SK-N-SH (cell line): Measurements from ENCODE around the gene MTCL1. TPM values are rescaled to one million over a fixed set of nuclear protein-coding genes. Genes with fewer than 3 reads are reported as not detected.

Experiments
- CTCF ChIA-PET: fragments of 300-600, 350-600 bp; formaldehyde crosslinking; extraction: SDS; loops from one replicate; lab custom pipeline; 2021; lab: Yijun Ruan, JAX
- POLR2A ChIA-PET: fragments of 350-600 bp; sonication (Branson Sonifier 250); formaldehyde crosslinking; extraction: SDS; loops from one replicate; lab custom pipeline; 2020; ENCODE audit warnings: antibody characterized with exemption, inconsistent platforms; lab: Yijun Ruan, JAX
- DNase-seq: peaks from one replicate; pipeline ENCODE4 v3.0.0; 2012
- H2AFZ ChIP-seq: fragments of 200-600 bp; sonication (generic); 2 replicates; pipeline ENCODE4 v1.8.1; 2016; ENCODE audit warnings: antibody characterized with exemption, mild to moderate bottlenecking, low read depth
- H3F3A ChIP-seq: fragments of 200-600 bp; sonication (generic); replicated peaks from 2 replicates; pipeline ENCODE3; 2016; ENCODE audit warnings: antibody characterized with exemption, mild to moderate bottlenecking; ENCODE audit not compliant: insufficient read depth
- H3K27ac ChIP-seq, 2 experiments: fragments of 200-500 bp in 1 of 2; fragments of 200-600 bp in 1 of 2; sonication (Bioruptor generic) in 1 of 2; sonication (generic), shearing (Covaris generic) in 1 of 2; 2 replicates each; pipeline versions ENCODE4 v1.5.1 to v1.6.1; 2014 to 2016; ENCODE audit warnings: low read depth in 2 of 2, inconsistent platforms in 1 of 2, low read length in 1 of 2, mild to moderate bottlenecking in 1 of 2, mixed read lengths in 1 of 2
- H3K27me3 ChIP-seq: fragments of 200-600 bp; sonication (generic), shearing (Covaris generic); 2 replicates; pipeline ENCODE4 v1.6.1; 2016; ENCODE audit warnings: mixed run types; ENCODE audit not compliant: insufficient read depth
- H3K36me3 ChIP-seq, 2 experiments: fragments of 200-500 bp in 1 of 2; fragments of 200-600 bp in 1 of 2; sonication (Bioruptor generic) in 1 of 2; sonication (generic) in 1 of 2; replicated peaks in 1 of 2; 2 replicates each; pipeline versions ENCODE3 to v1.5.1; 2014 to 2016; ENCODE audit warnings: low read length in 1 of 2, mild to moderate bottlenecking in 1 of 2; ENCODE audit not compliant: insufficient read depth in 2 of 2, control insufficient read depth in 1 of 2
- H3K4me1 ChIP-seq, 2 experiments: fragments of 200-500 bp in 1 of 2; fragments of 200-600 bp in 1 of 2; sonication (Bioruptor generic) in 1 of 2; sonication (generic), shearing (Covaris generic) in 1 of 2; 2 replicates each; pipeline versions ENCODE4 v1.5.1 to v1.6.1; 2014 to 2016; ENCODE audit warnings: low read depth in 1 of 2, low read length in 1 of 2, mixed run types in 1 of 2; ENCODE audit not compliant: insufficient read depth in 2 of 2, control insufficient read depth in 1 of 2
- H3K4me2 ChIP-seq: fragments of 200-600 bp; sonication (generic), shearing (Covaris generic); 2 replicates; pipeline ENCODE4 v1.6.1; 2017; ENCODE audit warnings: mixed run types
- H3K4me3 ChIP-seq, 2 experiments: fragments of 200-500 bp in 1 of 2; fragments of 200-600 bp in 1 of 2; sonication (Bioruptor generic) in 1 of 2; sonication (generic), shearing (Covaris generic) in 1 of 2; 2 replicates each; pipeline versions ENCODE4 v1.5.1 to v1.8.1; 2014 to 2016; ENCODE audit warnings: low read depth in 2 of 2, inconsistent platforms in 1 of 2, low read length in 1 of 2, mild to moderate bottlenecking in 1 of 2, mixed read lengths in 1 of 2, moderate library complexity in 1 of 2
- H3K79me2 ChIP-seq: fragments of 200-600 bp; sonication (generic); 2 replicates; pipeline ENCODE4 v1.8.1; 2017; ENCODE audit warnings: mild to moderate bottlenecking; ENCODE audit not compliant: insufficient read depth
- H3K9ac ChIP-seq: fragments of 200-600 bp; sonication (generic); 2 replicates; pipeline ENCODE4 v1.6.1; 2017; ENCODE audit warnings: mixed run types
- H3K9me2 ChIP-seq: fragments of 200-600 bp; sonication (generic); 2 replicates; pipeline ENCODE4 v1.6.1; 2017; ENCODE audit warnings: mixed run types
- H3K9me3 ChIP-seq: fragments of 200-600 bp; sonication (generic); 2 replicates; pipeline ENCODE4 v1.6.1; 2017; ENCODE audit warnings: mixed run types, mild to moderate bottlenecking, moderate library complexity
- H4K20me1 ChIP-seq: fragments of 200-600 bp; sonication (generic); 2 replicates; pipeline ENCODE4 v1.6.1; 2017; ENCODE audit warnings: mild to moderate bottlenecking, mixed run types; ENCODE audit not compliant: insufficient read depth
- ELF1 ChIP-seq: IDR thresholded peaks from 2 replicates; pipeline ENCODE4 v1.4.0; 2012
- EP300 ChIP-seq, 2 experiments: IDR thresholded peaks; 2 replicates each; pipeline versions ENCODE4 v1.4.0 to v1.6.1; 2012; ENCODE audit warnings: borderline replicate concordance in 1 of 2, low read depth in 1 of 2, low read length in 1 of 2
- FOSL2 ChIP-seq: IDR thresholded peaks from 2 replicates; pipeline ENCODE4 v1.4.0; 2012; ENCODE audit warnings: low read depth, mild to moderate bottlenecking, moderate library complexity, borderline replicate concordance
- FOXJ3 ChIP-seq: sonication (generic); formaldehyde crosslinking; IDR thresholded peaks from 2 replicates; pipeline ENCODE4 v1.5.1; 2020; ENCODE audit warnings: mild to moderate bottlenecking, missing genetic modification reagents
- FOXM1 ChIP-seq: IDR thresholded peaks from 2 replicates; pipeline ENCODE4 v1.4.0; 2012; ENCODE audit warnings: low read depth, mild to moderate bottlenecking
- JUND ChIP-seq: IDR thresholded peaks from 2 replicates; pipeline ENCODE4 v1.4.0; 2012
- NFIC ChIP-seq: IDR thresholded peaks from 2 replicates; pipeline ENCODE4 v1.4.0; 2012; ENCODE audit warnings: borderline replicate concordance
- NRF1 ChIP-seq: IDR thresholded peaks from 2 replicates; pipeline ENCODE4 v1.6.1; 2012; ENCODE audit warnings: low read depth, mild to moderate bottlenecking, low read length
- RXRA ChIP-seq: IDR thresholded peaks from 2 replicates; pipeline ENCODE4 v1.4.0; 2012; ENCODE audit warnings: low read depth, mild to moderate bottlenecking, borderline replicate concordance
- SIN3A ChIP-seq: IDR thresholded peaks from 2 replicates; pipeline ENCODE4 v1.6.1; 2012; ENCODE audit warnings: low read depth, mild to moderate bottlenecking, low read length, moderate library complexity, borderline replicate concordance
- TAF1 ChIP-seq: IDR thresholded peaks from 2 replicates; pipeline ENCODE4 v1.6.1; 2012; ENCODE audit warnings: low read depth, mild to moderate bottlenecking, low read length, moderate library complexity, borderline replicate concordance
- TCF12 ChIP-seq: IDR thresholded peaks from 2 replicates; pipeline ENCODE4 v1.4.0; 2012
- WGBS: methylation state at CpG from one replicate; pipeline ENCODE4 v1.1.6; 2017; ENCODE audit warnings: low lambda C conversion rate; 5-methylcytosine and 5-hydroxymethylcytosine counted together
- polyA plus RNA-seq, 3 experiments: library from polyadenylated mRNA; depleted of rRNA; stranded (reverse); fragments of >200 nt; gene quantifications; 2 replicates each; pipeline ENCODE4 v1.2.3, GENCODE V29; 2012
- TF ChIP-seq, protein P1 (sequence below): IDR thresholded peaks from 2 replicates; pipeline ENCODE4 v1.4.0; 2012; ENCODE audit warnings: low read depth, borderline replicate concordance
- TF ChIP-seq, protein P2 (sequence below): fragments of 150-350 bp; IDR thresholded peaks from 2 replicates; pipeline ENCODE4 v1.6.1; 2017; ENCODE audit warnings: antibody characterized with exemption, low read length, low read depth, borderline replicate concordance
- TF ChIP-seq, protein P3 (sequence below): IDR thresholded peaks from 2 replicates; pipeline ENCODE4; 2012
- TF ChIP-seq, protein P4 (sequence below): IDR thresholded peaks from 2 replicates; pipeline ENCODE4 v1.6.1; 2012; ENCODE audit warnings: mild to moderate bottlenecking, low read depth, low read length, moderate library complexity
- TF ChIP-seq, protein P5 (sequence below): IDR thresholded peaks from 2 replicates; pipeline ENCODE4 v1.4.0; 2012; ENCODE audit warnings: low read depth

The MTCL1 gene
- polyA plus RNA-seq, 1 of the 3 experiments (the other 2 are of a cell fraction), result 33.5 TPM

DNA sequence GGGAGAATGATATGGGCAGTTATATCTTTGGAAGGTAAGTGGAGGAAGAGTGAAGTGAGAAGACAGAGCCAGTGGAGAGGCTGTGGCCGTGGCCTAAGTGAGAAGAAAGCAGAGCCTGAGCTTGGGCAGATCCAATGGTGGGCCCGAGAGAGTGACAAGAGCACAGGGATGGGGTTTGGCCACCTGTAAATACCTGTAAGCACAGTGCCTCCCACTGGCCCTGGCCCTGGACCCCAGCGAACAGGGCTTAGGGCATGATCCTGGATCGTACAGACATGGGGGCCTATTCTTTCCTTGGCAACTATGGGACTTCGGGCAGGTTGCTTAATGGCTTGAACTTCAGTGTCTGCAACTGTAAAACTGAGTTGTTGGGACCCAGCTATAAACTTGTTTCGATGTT is 44.1 kb downstream of the MTCL1 start:
- DNase-seq, result no peak
- H4K20me1 ChIP-seq, result no peaks in the 10 kb centered on the region
- H3K79me2 ChIP-seq, result peaks cover 77% of the 10 kb centered on the region
- no peaks in the 10 kb centered on the region for H3K9me3 ChIP-seq
- peaks cover 39 to 48% of the 10 kb centered on the region in 2 experiments for H3K4me1 ChIP-seq
- 95% methylated on average over 5 of the region's 6 CpGs for WGBS
- TF ChIP-seq ELF1 (no peak), TCF12 (no peak), FOSL2 (no peak), TAF1 (no peak), FOXJ3 (CRISPR knock-in tag) (no peak), RXRA (no peak)
- TF ChIP-seq, protein P1, sequence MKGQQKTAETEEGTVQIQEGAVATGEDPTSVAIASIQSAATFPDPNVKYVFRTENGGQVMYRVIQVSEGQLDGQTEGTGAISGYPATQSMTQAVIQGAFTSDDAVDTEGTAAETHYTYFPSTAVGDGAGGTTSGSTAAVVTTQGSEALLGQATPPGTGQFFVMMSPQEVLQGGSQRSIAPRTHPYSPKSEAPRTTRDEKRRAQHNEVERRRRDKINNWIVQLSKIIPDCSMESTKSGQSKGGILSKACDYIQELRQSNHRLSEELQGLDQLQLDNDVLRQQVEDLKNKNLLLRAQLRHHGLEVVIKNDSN, result no peak
- ChIA-PET CTCF (no interaction called here), POLR2A (no interaction called here)
- no peaks in the 10 kb centered on the region for H3K9me2 ChIP-seq
- H2AFZ ChIP-seq, result no peak overlapping the region
- peak overlapping the region; percentile 20 to 92; a peak in 3 of 4 replicates for H3K27ac ChIP-seq
- no peak overlapping the region for H3K4me3 ChIP-seq
- peaks cover 6 to 11% of the 10 kb centered on the region in 2 experiments for H3K36me3 ChIP-seq
- H3F3A ChIP-seq, result peaks cover 29% of the 10 kb centered on the region
- H3K9ac ChIP-seq, result no peak overlapping the region
- no peak overlapping the region for H3K4me2 ChIP-seq
- no peaks in the 10 kb centered on the region for H3K27me3 ChIP-seq

DNA sequence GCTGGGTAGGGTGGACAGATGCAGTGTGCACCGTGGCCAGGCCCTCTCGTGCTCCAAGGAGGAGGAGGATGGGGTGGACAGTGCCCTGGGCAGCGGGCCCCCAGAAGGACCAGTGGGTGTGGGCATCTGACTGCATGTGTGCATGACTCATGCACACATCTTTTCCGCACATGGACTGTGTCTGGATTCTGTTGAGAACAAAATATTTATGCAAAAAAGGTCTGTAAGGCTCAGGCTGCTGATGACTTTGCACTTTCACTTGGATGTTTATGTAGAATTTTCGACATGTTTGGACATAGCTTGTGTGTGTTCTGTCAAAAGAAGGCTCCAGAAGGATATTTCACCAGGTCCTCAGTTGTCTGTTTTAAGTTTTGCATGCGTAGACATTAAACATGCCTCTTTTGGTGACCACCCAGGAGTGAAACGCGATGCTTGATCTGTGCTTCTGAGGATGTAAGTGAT is 45.6 kb downstream of the MTCL1 start:
- peak; percentile 38 for DNase-seq
- H3K27me3 ChIP-seq, result no peaks in the 10 kb centered on the region
- WGBS, result 40% methylated on average over 8 of the region's 8 CpGs
- peaks cover 39 to 48% of the 10 kb centered on the region in 2 experiments for H3K4me1 ChIP-seq
- H3K4me3 ChIP-seq, result no peak overlapping the region
- H4K20me1 ChIP-seq, result no peaks in the 10 kb centered on the region
- TF ChIP-seq FOXJ3 (CRISPR knock-in tag) (no peak), SIN3A (0 out of 2 replicates have a peak, but pooled peaks have one; percentile 19), TAF1 (no peak), FOXM1 (no peak), TCF12 (peak; percentile 96), NFIC (peak; percentile 54; the same call in 1 of the 2 replicates), FOSL2 (peak; percentile 90), RXRA (0 out of 2 replicates have a peak, but pooled peaks have one; percentile 43), NRF1 (no peak), EP300 (IDR thresholded peaks at IDR 0.05; ENCODE audit: borderline replicate concordance in 1 of 2, low read depth in 1 of 2, low read length in 1 of 2) (peak in 1 of 2 experiments; percentile 75; a peak in 2 of 4 replicates), JUND (peak; percentile 86)
- TF ChIP-seq, protein P2, sequence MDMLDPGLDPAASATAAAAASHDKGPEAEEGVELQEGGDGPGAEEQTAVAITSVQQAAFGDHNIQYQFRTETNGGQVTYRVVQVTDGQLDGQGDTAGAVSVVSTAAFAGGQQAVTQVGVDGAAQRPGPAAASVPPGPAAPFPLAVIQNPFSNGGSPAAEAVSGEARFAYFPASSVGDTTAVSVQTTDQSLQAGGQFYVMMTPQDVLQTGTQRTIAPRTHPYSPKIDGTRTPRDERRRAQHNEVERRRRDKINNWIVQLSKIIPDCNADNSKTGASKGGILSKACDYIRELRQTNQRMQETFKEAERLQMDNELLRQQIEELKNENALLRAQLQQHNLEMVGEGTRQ, result no peak
- TF ChIP-seq, protein P3, sequence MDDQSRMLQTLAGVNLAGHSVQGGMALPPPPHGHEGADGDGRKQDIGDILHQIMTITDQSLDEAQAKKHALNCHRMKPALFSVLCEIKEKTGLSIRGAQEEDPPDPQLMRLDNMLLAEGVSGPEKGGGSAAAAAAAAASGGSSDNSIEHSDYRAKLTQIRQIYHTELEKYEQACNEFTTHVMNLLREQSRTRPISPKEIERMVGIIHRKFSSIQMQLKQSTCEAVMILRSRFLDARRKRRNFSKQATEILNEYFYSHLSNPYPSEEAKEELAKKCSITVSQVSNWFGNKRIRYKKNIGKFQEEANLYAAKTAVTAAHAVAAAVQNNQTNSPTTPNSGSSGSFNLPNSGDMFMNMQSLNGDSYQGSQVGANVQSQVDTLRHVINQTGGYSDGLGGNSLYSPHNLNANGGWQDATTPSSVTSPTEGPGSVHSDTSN, result peak; percentile 25; the same call in 1 of the 2 replicates
- TF ChIP-seq, protein P4, sequence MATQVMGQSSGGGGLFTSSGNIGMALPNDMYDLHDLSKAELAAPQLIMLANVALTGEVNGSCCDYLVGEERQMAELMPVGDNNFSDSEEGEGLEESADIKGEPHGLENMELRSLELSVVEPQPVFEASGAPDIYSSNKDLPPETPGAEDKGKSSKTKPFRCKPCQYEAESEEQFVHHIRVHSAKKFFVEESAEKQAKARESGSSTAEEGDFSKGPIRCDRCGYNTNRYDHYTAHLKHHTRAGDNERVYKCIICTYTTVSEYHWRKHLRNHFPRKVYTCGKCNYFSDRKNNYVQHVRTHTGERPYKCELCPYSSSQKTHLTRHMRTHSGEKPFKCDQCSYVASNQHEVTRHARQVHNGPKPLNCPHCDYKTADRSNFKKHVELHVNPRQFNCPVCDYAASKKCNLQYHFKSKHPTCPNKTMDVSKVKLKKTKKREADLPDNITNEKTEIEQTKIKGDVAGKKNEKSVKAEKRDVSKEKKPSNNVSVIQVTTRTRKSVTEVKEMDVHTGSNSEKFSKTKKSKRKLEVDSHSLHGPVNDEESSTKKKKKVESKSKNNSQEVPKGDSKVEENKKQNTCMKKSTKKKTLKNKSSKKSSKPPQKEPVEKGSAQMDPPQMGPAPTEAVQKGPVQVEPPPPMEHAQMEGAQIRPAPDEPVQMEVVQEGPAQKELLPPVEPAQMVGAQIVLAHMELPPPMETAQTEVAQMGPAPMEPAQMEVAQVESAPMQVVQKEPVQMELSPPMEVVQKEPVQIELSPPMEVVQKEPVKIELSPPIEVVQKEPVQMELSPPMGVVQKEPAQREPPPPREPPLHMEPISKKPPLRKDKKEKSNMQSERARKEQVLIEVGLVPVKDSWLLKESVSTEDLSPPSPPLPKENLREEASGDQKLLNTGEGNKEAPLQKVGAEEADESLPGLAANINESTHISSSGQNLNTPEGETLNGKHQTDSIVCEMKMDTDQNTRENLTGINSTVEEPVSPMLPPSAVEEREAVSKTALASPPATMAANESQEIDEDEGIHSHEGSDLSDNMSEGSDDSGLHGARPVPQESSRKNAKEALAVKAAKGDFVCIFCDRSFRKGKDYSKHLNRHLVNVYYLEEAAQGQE, result peak; percentile 50; the same call in 1 of the 2 replicates
- TF ChIP-seq, protein P5, sequence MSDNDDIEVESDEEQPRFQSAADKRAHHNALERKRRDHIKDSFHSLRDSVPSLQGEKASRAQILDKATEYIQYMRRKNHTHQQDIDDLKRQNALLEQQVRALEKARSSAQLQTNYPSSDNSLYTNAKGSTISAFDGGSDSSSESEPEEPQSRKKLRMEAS, result peak; percentile 98
- TF ChIP-seq, all 33 proteins: peak for 10
- Histone ChIP-seq H3K9me3 (no peaks in the 10 kb centered on the region), H3K27ac (peak overlapping the region; percentile 81 to 92), H2AFZ (no peak overlapping the region), H3K9ac (peak overlapping the region; percentile 30; the same call in 1 of the 2 replicates), H3K9me2 (no peaks in the 10 kb centered on the region), H3F3A (peaks cover 29% of the 10 kb centered on the region), H3K36me3 (peaks cover 6 to 9% of the 10 kb centered on the region in 2 experiments), H3K4me2 (peak overlapping the region; percentile 71), H3K79me2 (peaks cover 79% of the 10 kb centered on the region)
- POLR2A ChIA-PET, result interaction anchor here (1.0 kb wide), 1 partner anchor 15 kb away, joined by 3 read pairs; no protein-coding TSS in a partner anchor
- CTCF ChIA-PET, result no interaction called here
